GM20000 (cell line): ENCODE results near the gene FNBP1L.

ENCODE experiments used
- DNase-seq: peaks from one replicate; pipeline ENCODE4 v3.0.0; 2012; ENCODE audit warnings: low spot score
- TF ChIP-seq, protein P1 (sequence below): IDR thresholded peaks from 2 replicates; pipeline ENCODE4 v1.5.1; 2012; ENCODE audit warnings: mild to moderate bottlenecking, control low read depth; ENCODE audit errors: extremely low read depth, missing control alignments

FNBP1L gene

GRCh38 chr1:93528412-93528811, 80.5 kb downstream of the FNBP1L start:
- TF ChIP-seq, protein P1, sequence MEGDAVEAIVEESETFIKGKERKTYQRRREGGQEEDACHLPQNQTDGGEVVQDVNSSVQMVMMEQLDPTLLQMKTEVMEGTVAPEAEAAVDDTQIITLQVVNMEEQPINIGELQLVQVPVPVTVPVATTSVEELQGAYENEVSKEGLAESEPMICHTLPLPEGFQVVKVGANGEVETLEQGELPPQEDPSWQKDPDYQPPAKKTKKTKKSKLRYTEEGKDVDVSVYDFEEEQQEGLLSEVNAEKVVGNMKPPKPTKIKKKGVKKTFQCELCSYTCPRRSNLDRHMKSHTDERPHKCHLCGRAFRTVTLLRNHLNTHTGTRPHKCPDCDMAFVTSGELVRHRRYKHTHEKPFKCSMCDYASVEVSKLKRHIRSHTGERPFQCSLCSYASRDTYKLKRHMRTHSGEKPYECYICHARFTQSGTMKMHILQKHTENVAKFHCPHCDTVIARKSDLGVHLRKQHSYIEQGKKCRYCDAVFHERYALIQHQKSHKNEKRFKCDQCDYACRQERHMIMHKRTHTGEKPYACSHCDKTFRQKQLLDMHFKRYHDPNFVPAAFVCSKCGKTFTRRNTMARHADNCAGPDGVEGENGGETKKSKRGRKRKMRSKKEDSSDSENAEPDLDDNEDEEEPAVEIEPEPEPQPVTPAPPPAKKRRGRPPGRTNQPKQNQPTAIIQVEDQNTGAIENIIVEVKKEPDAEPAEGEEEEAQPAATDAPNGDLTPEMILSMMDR = no peak
- DNase-seq = no peak

- TF ChIP-seq, protein P1 = no peak
- no peak for DNase-seq
Observed at GRCh38 chr1:93531193-93531592, 83.3 kb downstream of the FNBP1L start.

- TF ChIP-seq, protein P1 = no peak
- DNase-seq = no peak
Observed at GRCh38 chr1:93532780-93533378, 85.0 kb downstream of the FNBP1L start.

GRCh38 chr1:93533677-93534076, 85.8 kb downstream of the FNBP1L start:
- DNase-seq = no peak
- TF ChIP-seq, protein P1 = no peak

DNA sequence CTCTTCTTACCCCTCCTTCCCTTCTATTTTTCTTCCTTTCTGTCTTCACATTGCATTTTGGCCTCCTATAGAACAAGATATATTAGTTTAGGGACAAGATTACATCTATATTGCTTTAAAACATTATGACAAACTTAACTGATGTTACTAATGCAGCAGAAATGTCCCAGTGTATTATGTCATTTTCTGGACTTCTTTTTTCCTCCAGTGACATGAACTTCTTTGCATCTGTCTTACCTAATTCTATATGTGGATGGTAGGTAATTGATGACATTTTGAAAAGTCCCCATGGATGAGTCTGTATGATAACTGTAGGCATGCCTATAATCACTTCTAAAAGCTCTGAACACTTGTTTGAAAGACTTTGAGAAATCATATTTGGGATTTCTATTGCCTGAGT, 89.5 kb downstream of the FNBP1L start:
- TF ChIP-seq, protein P1 = no peak
- DNase-seq = no peak

DNA sequence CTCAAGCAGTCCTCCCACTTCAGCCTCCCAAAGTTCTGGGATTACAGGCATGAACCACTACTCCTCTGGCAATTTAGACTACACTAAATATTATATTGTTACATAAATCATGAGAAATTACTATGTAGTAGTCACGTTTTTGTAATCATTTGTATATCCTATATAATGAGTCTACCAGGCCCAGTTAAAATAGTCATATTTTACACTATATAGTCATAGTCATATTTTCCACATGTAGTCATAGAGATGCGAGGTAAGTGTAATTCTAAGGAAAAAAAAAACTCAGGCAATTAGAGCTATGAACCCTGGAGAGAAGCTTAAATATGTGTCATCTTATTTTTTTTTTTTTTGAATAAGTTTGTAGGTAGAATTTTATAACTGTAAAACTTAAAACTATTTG, 90.0 kb downstream of the FNBP1L start:
- DNase-seq = no peak
- TF ChIP-seq, protein P1 = no peak

GRCh38 chr1:93541045-93541444, 93.1 kb downstream of the FNBP1L start:
- DNase-seq = no peak
- TF ChIP-seq, protein P1 = no peak
